ENCODE data around the gene SLC25A5. TPM values are rescaled to one million over a fixed set of nuclear protein-coding genes. Genes with fewer than 3 reads are reported as not detected.

The SLC25A5 gene
- total and polyA plus RNA-seq, 3 donors from 2014 or later: 172 to 246 (median 177) TPM

DNA sequence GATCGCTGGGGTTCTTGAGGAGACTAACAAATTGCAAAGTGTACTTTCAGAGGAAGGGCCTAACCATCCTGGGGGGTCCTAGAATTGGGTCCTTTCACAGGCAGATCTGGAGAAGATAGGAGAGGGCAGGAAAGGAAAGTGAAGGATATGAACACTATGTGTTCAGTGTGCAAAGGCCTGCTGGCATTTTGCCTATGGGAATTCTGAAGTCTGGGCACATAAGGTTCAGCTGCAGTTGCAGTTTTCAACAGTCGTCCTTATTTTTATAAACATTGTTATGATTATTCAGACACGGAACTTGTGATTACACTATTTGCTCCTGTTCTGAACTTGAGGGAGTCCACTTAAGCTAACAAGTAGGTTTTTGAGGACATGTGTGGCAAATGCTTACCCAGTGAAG is 1.3 kb upstream of the SLC25A5 start:
- no peak overlapping the region for H3K4me3 ChIP-seq

GRCh38 chrX:119467433-119467832 is 811 bp upstream of the SLC25A5 start:
- H3K9me3 ChIP-seq: no peaks in the 10 kb centered on the region
- DNase-seq: no peak
- no peaks in the 10 kb centered on the region for H3K27me3 ChIP-seq
- H3K4me3 ChIP-seq: no peak overlapping the region
- no peaks in the 10 kb centered on the region for H3K36me3 ChIP-seq (ENCODE audit: low read depth, missing control alignments)
- TF ChIP-seq POLR2A (IDR thresholded peaks at IDR 0.05): no peak
- TF ChIP-seq, protein P1, sequence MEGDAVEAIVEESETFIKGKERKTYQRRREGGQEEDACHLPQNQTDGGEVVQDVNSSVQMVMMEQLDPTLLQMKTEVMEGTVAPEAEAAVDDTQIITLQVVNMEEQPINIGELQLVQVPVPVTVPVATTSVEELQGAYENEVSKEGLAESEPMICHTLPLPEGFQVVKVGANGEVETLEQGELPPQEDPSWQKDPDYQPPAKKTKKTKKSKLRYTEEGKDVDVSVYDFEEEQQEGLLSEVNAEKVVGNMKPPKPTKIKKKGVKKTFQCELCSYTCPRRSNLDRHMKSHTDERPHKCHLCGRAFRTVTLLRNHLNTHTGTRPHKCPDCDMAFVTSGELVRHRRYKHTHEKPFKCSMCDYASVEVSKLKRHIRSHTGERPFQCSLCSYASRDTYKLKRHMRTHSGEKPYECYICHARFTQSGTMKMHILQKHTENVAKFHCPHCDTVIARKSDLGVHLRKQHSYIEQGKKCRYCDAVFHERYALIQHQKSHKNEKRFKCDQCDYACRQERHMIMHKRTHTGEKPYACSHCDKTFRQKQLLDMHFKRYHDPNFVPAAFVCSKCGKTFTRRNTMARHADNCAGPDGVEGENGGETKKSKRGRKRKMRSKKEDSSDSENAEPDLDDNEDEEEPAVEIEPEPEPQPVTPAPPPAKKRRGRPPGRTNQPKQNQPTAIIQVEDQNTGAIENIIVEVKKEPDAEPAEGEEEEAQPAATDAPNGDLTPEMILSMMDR (IDR thresholded peaks at IDR 0.05): no peak
- H3K4me1 ChIP-seq: no peaks in the 10 kb centered on the region
- intact Hi-C loops (cut with DNase I; ENCODE audit: low total_unique reads): no loop called here
- peak overlapping the region in 1 of 2 donors; percentile 64 for H3K27ac ChIP-seq
- 48 to 52% methylated on average over 6 of the region's 6 CpGs for WGBS, 2 donors

More for the DNA sequence above, 1.3 kb upstream of the SLC25A5 start:
- TF ChIP-seq POLR2A (IDR thresholded peaks at IDR 0.05): no peak
- TF ChIP-seq, protein P1 (IDR thresholded peaks at IDR 0.05): no peak
- Histone ChIP-seq H3K27me3 (no peaks in the 10 kb centered on the region), H3K27ac (no peak overlapping the region), H3K9me3 (no peaks in the 10 kb centered on the region), H3K36me3 (ENCODE audit: low read depth, missing control alignments) (no peaks in the 10 kb centered on the region), H3K4me1 (no peaks in the 10 kb centered on the region)
- DNase-seq: no peak
- intact Hi-C loops (cut with DNase I; ENCODE audit: low total_unique reads): no loop called here
- 27 to 38% methylated on average over 3 of the region's 3 CpGs for WGBS, 2 donors

- no peak for TF ChIP-seq POLR2A (IDR thresholded peaks at IDR 0.05)
- TF ChIP-seq, protein P1 (IDR thresholded peaks at IDR 0.05): peak; percentile 35 to 73 (median 58)
- H3K27me3 ChIP-seq: no peaks in the 10 kb centered on the region
- H3K27ac ChIP-seq: peak overlapping the region; percentile 85 to 90
- WGBS, 2 donors: 0% methylated on average over 25 to 30 of the region's 78 CpGs
- no peaks in the 10 kb centered on the region for H3K36me3 ChIP-seq (ENCODE audit: low read depth, missing control alignments)
- H3K9me3 ChIP-seq: no peaks in the 10 kb centered on the region
- intact Hi-C loops (cut with DNase I; ENCODE audit: low total_unique reads): no loop called here
- H3K4me1 ChIP-seq: no peaks in the 10 kb centered on the region
- peak overlapping the region; percentile 76 to 85 for H3K4me3 ChIP-seq
- DNase-seq: peak; percentile 87
Measured at GRCh38 chrX:119468551-119469312, 488 bp downstream of the SLC25A5 start.

- H3K27me3 ChIP-seq: no peaks in the 10 kb centered on the region
- TF ChIP-seq, protein P1 (IDR thresholded peaks at IDR 0.05): no peak
- TF ChIP-seq POLR2A (IDR thresholded peaks at IDR 0.05): no peak
- 7% methylated on average over 8 of the region's 8 CpGs; no CpG with 5 or more reads in 1 of the 2 donors for WGBS, 2 donors
- peak overlapping the region; percentile 76 to 85 for H3K4me3 ChIP-seq
- intact Hi-C loops (cut with DNase I; ENCODE audit: low total_unique reads): no loop called here
- H3K36me3 ChIP-seq (ENCODE audit: low read depth, missing control alignments): no peaks in the 10 kb centered on the region
- peak overlapping the region; percentile 85 to 90 for H3K27ac ChIP-seq
- H3K9me3 ChIP-seq: no peaks in the 10 kb centered on the region
- H3K4me1 ChIP-seq: no peaks in the 10 kb centered on the region
- no peak for DNase-seq
Measured at GRCh38 chrX:119469313-119469635, 1.0 kb downstream of the SLC25A5 start.

Data from testis (tissue), 3 donors.